Stomach (tissue), 4 donors: Measurements from ENCODE around the gene SEMA5A.

Experiments
- POLR2A ChIP-seq, 4 donors: fragments of 450-650 bp; IDR thresholded peaks; one replicate each; pipeline ENCODE4 v1.6.1; 2016; ENCODE audit warnings: antibody characterized with exemption in 4 of 4, control low read depth in 2 of 4, mild to moderate bottlenecking in 1 of 4, moderate library complexity in 1 of 4
- TF ChIP-seq, protein P1 (sequence below), 7 experiments: fragments of 450-650 bp in 4 of 7; fragments of 200-600 bp in 3 of 7; sonication (generic) in 3 of 7; IDR thresholded peaks; one replicate each; pipeline ENCODE4 v1.5.1; 2016 to 2019; ENCODE audit warnings: antibody characterized with exemption in 7 of 7, control low read depth in 2 of 7, mild to moderate bottlenecking in 1 of 7

DNA sequence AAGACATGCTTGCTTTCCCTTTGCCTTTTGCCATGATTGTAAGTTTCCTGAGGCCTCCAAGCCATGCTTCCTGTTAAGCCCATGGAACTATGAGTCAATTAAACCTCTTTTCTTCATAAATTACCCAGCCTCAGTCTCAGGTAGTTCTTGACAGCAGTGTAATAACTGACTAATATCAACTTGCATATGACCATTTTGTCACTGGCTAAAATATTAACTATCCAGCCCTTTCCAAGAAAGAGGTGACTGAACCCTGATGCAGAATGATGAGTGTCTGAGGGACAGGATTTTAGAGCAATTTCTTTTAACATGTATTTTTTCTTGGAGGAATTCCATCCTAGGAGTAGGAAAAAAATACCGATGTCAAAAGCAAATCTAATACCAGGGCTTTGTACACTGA lies 266.1 kb downstream of the SEMA5A start:
- TF ChIP-seq, protein P1, sequence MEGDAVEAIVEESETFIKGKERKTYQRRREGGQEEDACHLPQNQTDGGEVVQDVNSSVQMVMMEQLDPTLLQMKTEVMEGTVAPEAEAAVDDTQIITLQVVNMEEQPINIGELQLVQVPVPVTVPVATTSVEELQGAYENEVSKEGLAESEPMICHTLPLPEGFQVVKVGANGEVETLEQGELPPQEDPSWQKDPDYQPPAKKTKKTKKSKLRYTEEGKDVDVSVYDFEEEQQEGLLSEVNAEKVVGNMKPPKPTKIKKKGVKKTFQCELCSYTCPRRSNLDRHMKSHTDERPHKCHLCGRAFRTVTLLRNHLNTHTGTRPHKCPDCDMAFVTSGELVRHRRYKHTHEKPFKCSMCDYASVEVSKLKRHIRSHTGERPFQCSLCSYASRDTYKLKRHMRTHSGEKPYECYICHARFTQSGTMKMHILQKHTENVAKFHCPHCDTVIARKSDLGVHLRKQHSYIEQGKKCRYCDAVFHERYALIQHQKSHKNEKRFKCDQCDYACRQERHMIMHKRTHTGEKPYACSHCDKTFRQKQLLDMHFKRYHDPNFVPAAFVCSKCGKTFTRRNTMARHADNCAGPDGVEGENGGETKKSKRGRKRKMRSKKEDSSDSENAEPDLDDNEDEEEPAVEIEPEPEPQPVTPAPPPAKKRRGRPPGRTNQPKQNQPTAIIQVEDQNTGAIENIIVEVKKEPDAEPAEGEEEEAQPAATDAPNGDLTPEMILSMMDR (IDR thresholded peaks at IDR 0.05), result no peak
- no peak for TF ChIP-seq POLR2A (IDR thresholded peaks at IDR 0.05)
